AG08395 (cell line): Measurements from ENCODE around the gene UBE2G2.
"Not testable (repeated sequence)": the region's sequence is repeated elsewhere in the genome, so short reads cannot be mapped to it uniquely, and the experiment has no call there.

ENCODE experiments used
- DNase-seq: peaks from one replicate; pipeline ENCODE4 v3.0.0; 2012; ENCODE audit warnings: mixed read lengths, low spot score

The UBE2G2 gene

DNA sequence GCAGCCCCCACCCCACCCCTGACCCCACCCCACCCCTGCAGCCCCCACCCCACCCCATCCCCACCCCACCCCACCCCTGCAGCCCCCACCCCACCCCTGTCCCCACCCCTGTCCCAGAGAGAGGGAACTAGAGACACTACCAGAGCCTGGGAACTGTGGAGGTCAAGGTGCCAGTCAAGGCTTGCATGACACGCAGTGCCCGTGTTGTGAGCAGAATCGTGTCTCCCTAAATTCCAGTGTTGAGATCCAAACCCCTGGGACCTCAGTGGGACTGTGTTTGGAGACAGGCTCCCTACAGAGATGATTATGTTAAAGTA is 34.7 kb upstream of the UBE2G2 start:
- no peak for DNase-seq

DNA sequence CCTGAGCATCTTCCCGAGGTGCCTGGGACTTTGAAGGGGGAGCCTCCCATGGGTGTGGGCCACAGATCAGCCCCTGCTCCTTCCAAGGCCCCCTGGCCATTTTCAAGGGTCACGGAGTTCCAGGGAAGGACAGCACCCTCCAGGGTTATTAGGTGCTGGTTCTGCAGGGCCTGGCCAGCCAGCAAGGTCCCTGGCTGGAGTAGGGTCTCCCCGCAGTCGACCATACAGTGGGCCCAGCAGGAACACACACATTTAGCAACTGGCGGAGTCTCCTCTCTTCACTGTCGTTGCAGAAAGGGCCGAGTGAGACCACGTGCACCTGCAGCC is 34.0 kb upstream of the UBE2G2 start:
- DNase-seq: no peak

DNA sequence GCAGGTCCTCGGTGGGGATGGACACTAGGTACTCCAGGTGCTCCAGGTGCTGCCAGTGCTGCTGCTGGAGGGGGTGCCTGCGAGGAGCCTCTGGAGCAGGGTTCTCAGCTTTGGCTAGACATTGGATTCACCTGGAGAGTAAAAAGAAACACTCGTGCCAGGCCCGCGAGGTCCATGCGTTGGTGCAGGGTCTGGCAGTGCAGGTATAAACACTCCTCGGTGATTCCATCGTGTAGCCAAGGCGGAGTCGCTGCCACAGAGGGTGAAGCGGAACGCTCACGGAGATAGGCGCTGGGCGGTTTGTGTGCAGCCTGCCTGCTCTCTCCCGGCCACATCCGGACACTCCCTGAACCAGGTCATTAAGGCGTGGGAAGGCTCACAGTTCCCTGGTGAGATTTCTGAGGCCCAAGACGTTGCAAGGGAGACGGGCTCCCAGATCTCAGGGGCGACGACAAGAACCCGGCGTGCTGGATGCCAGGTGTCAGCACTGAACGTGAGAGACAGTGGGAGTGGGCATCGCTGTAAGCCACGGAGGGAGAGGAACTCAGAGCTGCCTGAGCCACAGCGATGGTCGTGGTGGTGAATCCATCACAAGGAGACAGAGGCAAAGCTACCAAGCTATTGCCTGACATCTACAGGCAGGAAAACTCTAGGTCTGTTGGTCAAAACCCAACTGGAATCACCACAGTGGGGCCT is 33.5 kb upstream of the UBE2G2 start:
- no peak for DNase-seq

DNA sequence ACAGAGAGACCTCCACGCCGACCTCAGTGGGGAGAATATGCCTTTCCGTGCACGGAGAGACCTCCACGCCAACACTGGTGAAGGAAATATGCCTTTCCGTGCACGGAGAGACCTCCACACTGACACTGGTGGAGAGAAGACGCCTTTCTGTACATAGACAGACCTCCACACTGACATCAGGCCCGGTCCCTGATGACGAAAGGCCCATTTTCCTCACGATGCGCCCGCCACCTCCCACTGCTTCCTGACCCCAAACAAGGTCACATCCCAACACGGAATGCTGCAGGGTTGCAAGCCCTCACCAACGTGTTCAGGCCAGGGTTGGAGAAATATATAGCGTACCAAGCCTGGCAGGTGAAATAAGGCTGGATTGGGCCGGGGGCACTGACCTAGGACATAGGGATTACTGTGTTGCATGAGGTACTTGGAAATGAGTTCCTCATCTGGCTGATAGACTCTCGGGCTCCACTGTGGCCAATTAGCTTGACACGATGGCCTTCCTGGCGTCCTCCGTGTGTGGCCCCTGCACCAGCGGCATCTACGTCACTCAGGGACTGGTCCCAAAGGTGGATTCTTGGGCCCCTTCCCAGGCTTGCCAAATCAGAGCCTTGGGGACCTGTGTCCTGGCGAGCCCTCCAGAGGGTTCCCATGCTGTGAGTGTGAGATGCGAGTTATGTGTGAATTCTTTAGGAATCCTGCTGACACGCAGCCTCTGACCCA is 32.8 kb upstream of the UBE2G2 start:
- no peak for DNase-seq

- no peak for DNase-seq
These were observed 32.0 kb upstream of the UBE2G2 start for GRCh38 chr21:44833663-44834062.

DNA sequence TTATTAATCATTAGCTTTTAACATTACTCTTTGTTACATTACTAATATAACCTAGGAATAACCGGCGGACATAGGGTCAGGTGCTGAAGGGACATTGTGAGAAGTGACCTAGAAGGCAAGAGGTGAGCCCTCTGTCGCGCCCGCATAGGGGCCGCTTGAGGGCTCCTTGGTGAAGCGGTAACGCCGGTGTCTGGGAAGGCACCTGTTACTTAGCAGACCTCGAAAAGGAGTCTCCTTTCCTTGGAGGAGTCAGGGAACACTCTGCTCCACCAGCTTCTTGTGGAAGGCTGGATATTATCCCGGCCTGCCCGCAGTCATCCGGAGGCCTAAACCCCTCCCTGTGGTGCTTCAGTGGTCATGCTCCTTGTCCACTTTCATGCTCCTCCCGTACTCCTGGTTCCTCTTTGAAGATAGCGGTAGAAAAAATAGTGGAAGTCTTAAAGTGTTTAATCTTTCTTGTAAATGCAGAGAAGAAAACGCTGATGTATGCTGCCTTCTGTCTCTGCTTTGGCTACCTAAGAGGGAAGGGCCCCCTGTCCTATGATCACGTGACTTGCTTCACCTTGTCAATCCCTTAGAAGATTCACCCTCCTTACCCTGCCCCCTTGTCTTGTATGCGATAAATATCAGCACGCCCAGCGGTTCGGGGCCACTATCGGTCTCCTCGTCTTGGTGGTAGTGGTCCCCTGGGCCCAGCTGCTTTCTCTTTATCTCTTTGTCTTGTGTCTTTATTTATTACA is 31.1 kb upstream of the UBE2G2 start:
- not testable (repeated sequence) for DNase-seq

DNA sequence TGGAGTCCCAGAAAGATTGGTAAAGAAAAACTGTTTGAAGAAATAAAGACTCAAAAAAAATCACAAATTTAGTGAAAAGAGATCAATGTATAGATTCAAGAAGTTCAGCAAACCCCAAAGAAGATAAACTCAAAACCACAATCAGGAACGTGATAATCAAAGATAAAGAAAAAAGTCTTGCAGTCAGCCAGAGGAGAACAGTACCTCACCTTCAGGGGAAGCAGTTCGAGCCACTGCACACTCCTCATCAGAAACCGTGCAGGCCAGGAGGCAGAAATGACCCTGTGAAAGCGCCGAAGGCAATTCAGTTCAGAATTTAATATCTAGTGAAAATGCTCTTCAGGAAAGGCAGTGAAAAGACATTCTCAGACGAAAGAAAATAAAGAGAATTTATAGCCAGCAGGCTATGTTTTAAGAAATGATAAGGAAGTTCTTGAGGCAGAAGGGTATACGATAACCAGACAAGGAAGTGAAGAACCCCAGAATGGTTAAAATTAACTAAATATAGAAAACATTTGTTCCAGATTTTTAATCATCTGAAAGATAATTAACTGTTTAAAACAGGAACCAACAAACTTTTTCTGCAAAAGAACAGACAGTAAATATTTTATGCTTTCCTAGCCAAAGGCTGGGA is 29.7 kb upstream of the UBE2G2 start:
- DNase-seq: no peak

- DNase-seq: no peak
These were observed 28.0 kb upstream of the UBE2G2 start for GRCh38 chr21:44829507-44830092.

DNA sequence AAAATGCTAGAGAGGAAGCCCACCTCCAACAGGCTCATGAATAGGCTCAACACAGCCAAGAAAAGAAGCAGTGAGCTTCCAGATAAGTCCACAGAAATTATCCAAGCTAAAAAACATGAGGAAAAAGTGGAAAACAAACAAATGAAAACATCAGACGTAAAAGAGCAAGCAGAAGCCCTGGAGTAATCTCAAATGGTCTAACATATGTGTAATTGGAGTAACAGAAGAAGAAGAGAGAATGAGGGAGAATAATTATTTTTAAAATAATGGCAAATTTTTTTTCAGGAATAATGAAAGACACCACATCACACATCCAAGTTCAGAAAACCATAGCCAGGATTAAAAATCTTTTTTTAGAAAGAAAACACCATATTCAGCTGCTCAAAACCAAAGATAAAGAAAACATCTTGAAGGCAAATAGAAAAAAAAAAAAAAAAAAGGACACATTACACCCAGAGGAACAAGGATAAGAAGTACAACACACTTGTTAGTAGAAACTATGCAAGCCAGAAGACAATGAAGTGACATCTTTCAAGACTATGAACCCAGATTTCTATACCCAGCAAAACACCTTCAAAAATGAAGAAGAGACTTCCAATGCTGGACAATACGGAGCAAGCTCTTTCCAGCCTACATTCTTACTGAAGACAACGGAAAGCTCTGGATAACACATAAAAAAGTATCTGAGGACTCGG is 26.9 kb upstream of the UBE2G2 start:
- no peak for DNase-seq

DNA sequence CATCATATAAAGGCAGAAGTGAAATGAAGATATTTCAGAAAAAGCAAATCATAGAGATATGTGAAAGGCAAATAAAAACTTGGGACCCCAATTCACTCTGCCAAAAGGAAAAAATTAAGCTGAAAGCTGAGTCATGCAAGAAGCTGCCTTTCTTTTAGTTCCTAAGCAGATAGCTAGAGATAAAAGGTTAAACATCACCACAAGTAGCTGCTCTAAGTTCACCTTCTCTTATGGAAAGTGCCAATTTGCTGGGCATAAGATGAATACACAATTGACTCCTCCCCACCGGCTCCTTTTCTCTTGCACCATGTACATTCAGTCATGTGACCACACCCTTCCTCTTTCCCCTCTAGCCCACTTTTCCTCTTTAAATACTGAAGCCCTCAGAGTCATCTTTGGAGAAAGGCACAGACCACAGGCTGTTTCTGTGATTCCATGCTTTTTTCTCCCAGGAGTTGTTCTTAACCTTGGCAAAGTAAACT is 21.6 kb upstream of the UBE2G2 start:
- no peak for DNase-seq

- DNase-seq: no peak
These were observed 21.0 kb upstream of the UBE2G2 start for GRCh38 chr21:44822484-44823178.

DNA sequence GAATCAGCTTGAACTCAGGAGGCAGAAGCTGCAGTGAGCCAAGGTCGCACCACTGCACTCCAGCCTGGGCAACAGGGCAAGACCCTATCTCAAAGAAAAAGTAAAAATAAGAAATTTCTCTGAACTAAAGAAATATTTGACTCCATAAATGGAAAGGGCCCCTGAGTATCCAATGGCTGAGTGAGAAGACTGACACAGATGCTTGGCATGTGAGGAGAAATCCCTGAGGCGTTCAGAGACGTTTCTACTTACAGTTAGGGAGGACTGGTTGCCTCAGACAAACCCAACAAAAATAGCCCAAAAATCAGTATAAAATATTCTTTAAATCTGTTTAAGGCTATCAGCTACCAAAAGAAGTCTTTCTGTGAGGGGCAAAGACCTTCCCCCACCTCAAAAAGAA is 19.2 kb upstream of the UBE2G2 start:
- peak; percentile 52 for DNase-seq

- DNase-seq: no peak
These were observed 17.9 kb upstream of the UBE2G2 start for GRCh38 chr21:44819283-44820243.

DNA sequence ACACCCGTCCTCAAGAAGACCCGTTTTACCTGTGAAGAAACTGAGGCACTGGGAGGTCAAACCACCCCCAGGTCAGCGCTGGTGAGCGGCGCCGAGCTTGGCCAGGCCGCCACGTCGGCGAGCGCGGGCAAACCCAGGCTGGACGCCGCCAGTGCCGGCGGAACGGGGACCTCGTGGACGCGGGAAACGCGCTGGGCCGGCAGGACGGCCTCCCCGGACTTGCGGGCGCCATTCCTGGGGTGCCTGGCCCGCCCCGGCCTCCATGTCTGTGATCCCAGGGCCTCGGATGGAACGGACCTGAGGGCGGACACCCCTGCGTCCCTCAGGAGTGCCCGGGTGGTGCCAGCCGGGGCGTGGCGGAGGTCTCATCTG is 17.0 kb upstream of the UBE2G2 start:
- DNase-seq: no peak

GRCh38 chr21:44817914-44818639 is 16.5 kb upstream of the UBE2G2 start, which contains the start of gene SUMO3:
TSS of gene SUMO3 (minus strand) at chr21:44818062. CDS start at chr21:44817968, 94 bp downstream.
- peak; percentile 94 for DNase-seq

GRCh38 chr21:44817506-44817880 is 15.9 kb upstream of the UBE2G2 start:
- DNase-seq: peak; percentile 98

GRCh38 chr21:44816761-44817505 is 15.3 kb upstream of the UBE2G2 start:
- no peak for DNase-seq

GRCh38 chr21:44815852-44816628 is 14.4 kb upstream of the UBE2G2 start:
- no peak for DNase-seq
